GM21723 (cell line): ENCODE results near the gene ST14.
"Not testable (repeated sequence)": the region's sequence is repeated elsewhere in the genome, so short reads cannot be mapped to it uniquely, and the experiment has no call there.

Experiments
- ATAC-seq: cut with Tn5 transposase; IDR thresholded peaks from one replicate; pipeline ENCODE4 v1.9.1; 2021; ENCODE audit warnings: mild to moderate bottlenecking, moderate library complexity; ENCODE audit not compliant: unreplicated experiment

ST14 gene

DNA sequence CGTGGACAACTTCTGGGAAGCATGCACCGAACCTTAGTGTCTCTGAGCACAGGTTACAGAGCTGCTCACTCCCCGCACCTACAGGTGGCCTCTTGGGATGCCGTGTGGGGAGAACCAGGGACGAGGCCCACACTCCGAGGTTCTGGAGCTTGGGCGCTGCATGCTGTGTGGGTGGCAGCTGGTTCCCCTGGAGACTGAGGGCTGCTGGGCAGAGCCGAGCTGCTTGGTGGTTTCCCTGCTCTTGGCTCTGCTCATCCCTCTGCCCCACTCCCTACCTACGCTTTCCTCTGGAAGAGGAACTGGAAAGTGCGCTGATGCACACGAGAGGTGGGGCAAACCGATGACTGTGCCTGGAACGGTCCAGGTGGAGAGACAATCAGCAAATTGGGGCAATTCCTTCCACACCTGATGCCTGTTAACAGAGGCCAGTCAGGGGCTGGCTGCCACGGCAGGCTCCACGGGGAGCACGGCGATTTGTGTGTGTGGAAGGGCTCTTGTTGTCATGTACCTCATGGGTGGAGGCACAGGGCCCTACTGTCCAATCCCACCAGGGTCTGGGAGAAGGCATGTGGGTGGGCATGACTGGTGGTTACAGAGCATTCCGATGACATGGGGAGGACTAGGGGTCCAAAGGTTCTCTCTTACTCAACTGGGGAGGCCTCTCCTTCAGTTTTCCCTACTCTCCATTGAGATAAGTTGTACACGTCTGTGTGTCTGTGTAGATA, 60.9 kb downstream of the ST14 start:
- ATAC-seq: no peak

DNA sequence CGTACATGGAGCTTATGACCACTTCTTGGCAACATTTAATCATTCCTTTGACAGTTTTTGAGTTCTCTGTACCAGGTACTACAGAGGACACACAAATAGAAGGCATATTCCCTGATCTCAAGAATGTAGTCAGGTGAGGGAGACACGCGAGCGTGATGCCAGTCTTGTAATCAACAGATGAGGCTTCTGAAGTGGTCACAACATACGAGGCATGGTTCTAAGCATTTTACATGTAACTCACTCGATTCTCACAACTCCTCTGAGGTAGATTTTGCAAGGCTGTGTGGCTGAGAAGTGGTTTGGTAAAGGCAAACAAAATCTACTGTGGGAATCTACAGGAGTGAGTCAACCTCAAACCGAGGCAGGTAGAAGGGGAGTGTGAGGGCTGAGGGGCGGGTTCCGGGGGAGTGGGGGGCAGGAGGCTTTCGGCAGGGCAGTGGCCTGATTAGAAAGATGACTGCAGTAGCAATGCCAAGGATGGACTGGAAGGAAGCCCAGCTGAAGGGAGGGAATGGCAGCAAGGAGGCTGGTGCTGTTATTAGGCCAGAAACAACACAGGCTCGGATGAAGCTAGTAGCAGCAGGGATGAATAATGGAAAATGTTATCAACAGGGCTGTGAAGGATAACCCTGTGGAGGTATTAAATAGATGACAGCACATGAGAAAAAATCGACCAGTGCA, 63.8 kb downstream of the ST14 start:
- ATAC-seq: no peak

DNA sequence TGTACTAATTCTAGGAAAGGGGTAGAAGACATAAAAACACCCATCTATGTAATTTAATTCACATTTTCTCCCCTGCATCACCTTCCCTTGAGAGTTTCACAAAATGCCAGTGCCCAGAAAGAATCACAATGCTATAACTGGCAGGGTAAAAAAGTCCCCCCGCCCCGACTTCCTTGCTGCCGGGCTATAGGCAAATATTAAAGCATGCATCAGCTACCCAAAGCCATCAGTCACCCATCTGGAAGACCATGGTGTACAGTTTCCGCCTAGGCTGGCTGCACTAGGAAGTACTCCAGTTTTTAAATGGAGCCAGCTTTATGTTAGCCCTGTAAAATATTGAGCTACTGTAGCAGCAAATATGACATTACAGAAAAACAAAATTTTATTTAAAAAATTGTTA, 67.8 kb downstream of the ST14 start:
- no peak for ATAC-seq

DNA sequence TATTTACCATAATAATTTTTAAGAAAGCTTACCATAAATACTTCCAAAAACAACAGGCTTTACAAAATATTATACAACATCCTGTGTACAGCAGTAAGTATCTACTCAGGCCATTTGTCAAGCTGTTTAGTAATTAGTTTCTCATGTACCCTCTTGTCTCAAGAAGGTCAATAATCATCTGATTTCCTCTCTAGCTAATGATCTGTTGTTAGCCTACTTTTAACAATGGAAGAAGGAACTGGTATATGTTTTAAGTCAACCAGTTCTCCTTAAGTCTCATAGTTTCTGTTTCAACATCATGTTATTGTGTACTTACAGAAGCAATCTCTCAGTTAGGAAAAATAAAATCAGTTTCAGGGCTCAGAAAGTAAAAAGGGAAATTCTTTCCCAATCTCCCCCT, 73.9 kb downstream of the ST14 start:
- not testable (repeated sequence) for ATAC-seq

DNA sequence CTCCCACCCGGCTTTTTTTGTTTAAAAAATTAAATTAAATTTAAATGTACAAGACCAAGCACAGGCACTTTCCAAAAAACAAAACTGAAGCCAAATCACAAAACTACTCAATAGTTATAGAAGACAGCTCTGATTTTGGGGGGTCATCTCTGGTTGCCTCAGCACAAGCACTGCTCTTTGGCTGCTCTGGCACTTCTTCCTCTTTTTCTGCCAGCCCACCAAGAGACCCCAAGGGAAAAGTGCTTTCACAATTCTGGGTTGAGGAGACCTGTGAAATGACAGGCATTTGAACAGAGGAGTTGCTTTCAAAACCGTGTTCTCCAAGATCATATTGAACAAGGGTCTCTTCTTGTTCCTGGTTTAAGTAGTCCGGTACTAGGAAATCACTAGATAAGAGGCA, 74.3 kb downstream of the ST14 start:
- not testable (repeated sequence) for ATAC-seq

DNA sequence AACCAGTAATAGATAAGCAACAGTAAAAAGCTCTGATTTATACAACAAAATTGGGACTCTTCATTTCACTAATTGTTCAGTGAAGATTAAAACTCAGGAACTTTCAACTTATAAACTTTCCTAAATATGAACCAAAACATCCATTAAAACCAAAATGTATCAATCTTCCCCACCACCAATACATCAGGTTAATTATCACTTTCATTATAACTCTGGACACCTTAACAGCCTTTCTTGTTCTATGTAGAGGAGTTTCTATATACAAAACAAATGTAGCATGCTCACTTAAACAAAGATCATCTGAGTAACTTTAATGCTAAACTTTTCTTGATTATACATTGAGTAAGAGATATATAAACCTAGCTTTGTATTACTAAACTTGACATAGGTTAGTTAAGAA, 74.7 kb downstream of the ST14 start:
- ATAC-seq: no peak

DNA sequence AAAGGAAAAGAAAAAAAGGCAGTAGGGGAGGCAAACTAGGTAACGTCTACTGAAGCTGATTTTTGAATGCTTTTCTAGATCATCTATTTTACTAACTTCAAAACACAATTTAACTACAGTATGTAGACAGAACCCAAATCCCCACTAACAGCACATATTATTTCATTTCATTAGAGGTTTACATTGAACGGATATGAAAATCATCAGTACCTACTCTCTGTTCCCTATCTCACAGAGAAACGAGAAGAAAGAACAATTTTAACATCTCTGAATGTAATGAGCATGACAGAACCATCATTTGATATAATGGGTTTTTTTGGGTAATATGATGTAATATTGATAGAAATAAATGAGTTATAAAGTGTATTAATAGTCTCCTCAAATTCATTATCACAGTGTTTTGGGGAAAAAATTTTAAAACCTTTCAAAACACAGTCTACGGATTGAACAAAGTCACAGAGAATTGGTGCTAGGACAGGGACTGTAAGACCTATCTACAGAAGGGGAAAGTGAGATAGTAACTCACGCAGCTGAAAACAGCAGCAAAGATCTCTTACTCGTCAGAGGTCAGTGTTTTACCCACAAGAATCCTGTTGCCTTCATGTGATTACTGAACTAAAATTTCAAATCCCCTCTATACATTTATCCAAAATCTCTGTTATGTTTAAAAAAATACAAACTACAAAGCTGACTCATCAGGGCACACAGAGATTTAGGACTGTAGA, 77.9 kb downstream of the ST14 start:
- ATAC-seq: no peak

DNA sequence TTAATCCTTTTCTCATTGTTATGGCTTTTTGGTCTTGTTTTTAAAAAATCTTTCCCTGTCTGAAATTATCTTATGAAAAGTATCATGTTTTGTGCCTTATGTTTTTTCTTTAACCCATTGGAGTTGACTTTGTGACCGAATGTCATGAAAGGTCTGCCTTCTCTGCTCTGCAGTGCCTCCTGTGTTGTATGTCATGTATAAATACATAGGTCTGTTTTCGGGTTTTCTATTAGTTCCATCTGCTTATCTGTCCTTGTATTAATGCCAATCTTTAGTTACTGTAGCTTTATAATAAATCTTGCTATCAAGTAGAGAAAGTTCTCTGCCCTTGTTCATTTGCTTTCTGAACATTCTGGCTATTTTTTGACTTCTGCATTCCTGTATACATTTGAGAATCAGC, 82.1 kb downstream of the ST14 start:
- ATAC-seq: no peak

DNA sequence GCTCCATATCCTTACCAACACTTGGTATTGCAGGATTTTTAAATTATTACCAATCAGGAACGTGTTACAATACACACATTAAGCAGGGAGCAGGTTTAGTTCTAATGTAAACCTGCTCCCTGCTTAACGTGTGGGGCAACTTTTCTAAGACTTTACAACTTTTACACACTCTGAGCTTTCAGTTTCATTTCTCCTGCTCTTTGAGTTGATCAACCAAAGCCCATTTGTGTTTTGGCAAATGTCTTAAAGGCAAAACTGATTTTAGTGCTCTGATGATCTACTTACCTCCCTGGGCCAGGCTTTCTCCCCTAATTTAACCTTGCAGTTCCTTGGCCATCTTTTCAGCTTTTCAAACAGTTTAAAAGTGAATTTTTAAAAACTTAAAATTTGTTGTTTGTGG, 84.2 kb downstream of the ST14 start:
- peak; percentile 89 for ATAC-seq

DNA sequence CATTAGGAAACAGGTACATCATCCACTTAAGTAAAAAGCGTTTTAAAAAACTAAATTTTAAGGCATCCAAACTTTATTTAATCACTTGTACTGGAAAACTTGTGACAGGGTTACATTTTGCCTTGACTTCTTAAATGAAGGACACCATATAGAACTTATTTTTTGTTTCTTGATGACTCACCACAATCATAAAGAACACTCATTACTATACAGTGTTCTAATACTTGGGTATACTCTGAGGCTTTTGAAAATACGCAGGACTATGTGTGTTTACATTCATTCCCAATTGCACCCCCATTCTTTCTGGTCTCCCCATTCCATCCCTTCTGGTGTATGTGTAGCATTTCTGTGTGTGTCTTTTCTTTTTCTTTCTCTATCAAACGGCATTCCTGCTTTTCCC, 85.3 kb downstream of the ST14 start:
- no peak for ATAC-seq

DNA sequence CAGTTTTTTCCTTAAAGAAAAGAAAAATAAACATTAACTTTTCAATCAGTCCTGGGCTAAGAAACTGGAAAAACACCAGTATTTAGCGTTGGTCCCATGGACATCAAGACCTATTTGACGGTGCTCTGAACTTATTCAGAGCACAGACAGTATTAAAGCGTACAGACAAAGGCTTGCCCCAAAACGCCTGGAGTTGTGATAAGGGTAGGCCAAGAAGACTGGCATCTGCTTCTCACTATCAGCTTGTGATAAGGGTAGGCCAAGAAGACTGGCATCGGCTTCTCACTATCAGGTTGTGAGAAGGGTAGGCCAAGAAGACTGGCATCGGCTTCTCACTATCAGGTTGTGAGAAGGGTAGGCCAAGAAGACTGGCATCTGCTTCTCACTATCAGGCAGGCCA, 85.8 kb downstream of the ST14 start:
- ATAC-seq: not testable (repeated sequence)

DNA sequence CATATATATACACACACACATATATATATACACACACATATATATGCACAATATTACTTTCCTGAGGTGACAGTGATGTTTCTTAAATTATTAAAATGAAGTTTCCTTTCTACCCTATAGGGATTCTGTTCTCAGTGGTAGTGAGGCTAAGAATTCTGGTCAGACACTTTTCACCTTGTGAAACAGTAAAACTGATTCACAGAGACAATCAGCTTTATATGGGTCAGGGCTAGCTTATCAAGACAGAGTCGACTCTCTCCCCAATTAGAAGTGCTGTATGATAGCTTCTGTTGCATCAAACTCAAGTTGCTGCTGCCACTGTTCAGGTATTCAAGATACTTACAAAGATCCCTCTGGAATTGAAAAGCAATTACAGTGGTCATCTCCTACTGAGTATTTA, 86.7 kb downstream of the ST14 start:
- no peak for ATAC-seq

DNA sequence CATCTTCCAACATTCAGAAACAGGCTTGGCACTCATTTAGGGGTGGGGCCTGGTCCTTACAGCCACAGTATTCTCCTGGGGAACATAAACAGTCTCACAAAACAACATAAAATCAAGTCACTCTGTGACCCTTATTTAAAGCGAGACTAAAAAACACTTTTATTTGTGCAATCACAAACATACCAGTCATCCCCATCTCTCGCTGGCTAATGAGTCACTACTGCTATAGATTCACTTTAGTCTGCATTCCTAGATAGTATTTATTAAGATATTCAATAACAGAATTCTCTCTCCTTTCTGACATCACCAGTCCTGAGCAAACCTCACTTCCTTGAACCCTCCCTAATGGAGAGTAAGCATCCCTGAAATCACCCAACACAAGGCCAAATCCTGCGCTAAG, 87.2 kb downstream of the ST14 start:
- no peak for ATAC-seq

DNA sequence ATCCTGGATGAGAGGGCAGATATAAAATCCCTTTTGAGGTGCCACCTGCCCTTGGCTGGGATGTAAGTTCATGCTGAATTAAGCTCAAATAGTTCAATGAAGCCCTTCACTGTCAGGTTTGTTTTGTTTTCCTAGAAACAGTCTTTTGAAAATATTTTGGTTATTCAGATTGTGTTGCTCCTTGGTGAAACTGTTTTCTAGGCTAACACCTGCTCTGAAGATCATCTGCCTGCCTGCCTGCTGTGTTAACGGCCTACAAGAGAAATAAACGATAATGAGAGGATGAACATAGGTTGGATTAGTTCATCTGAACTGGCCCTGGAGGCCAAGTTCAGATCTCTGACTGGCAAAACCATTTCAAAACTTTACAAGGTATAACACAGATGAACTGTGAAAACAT, 87.7 kb downstream of the ST14 start:
- no peak for ATAC-seq

DNA sequence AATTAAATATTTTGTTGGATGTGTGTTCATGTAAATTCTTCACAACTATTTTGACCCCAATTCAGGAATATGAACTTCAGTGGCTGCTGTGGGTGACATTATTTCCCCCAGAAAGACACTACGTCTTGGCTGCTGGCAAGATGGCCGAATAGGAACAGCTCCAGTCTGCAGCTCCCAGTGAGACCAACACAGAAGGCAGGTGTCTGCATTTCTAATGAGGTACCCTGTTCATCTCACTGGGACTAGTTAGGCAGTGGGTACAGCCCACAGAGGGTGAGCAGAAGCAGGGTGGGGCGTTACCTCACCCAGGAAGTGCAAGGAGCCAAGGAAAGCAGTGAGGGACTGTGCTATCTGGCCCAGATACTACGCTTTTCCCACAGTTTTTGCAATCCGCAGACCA, 89.8 kb downstream of the ST14 start:
- ATAC-seq: no peak

DNA sequence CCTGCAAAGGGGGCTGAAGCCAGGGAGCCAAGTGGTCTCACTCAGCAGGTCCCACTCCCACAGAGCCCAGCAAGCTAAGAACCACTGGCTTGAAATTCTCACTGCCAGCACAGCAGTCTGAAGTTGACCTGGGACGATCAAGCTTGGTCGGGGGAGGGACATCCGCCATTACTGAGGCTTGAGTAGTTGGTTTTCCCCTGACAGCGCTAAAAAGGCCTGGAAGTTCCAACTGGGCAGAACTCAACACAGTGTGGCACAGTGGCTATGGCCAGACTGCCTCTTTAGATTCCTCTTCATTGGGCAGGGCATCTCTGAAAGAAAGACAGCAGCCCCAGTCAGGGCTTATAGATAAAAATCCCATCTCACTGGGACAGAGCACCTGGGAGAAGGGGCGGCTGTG, 90.3 kb downstream of the ST14 start:
- not testable (repeated sequence) for ATAC-seq

DNA sequence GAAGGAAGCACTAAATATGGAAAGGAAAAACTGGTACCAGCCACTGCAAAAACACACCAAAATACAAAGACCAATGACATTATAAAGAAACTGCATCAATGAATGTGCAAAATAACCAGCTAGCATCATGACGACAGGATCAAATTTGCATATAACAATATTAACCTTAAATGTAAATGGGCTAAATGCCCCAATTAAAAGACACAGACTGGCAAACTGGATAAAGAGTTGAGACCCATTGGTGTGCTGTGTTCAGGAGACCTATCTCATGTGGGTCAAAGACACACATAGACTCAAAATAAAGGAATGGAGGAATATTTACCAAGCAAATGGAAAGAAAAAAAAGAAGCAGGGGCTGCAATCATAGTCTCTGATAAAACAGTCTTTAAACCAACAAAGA, 92.2 kb downstream of the ST14 start:
- ATAC-seq: not testable (repeated sequence)
